HG03064 (cell line): ENCODE data around the gene RNF213.

Source experiments
- ATAC-seq: cut with Tn5 transposase; IDR thresholded peaks from one replicate; pipeline ENCODE4 v1.9.1; 2021; ENCODE audit warnings: low read depth; ENCODE audit not compliant: unreplicated experiment

RNF213 gene

DNA sequence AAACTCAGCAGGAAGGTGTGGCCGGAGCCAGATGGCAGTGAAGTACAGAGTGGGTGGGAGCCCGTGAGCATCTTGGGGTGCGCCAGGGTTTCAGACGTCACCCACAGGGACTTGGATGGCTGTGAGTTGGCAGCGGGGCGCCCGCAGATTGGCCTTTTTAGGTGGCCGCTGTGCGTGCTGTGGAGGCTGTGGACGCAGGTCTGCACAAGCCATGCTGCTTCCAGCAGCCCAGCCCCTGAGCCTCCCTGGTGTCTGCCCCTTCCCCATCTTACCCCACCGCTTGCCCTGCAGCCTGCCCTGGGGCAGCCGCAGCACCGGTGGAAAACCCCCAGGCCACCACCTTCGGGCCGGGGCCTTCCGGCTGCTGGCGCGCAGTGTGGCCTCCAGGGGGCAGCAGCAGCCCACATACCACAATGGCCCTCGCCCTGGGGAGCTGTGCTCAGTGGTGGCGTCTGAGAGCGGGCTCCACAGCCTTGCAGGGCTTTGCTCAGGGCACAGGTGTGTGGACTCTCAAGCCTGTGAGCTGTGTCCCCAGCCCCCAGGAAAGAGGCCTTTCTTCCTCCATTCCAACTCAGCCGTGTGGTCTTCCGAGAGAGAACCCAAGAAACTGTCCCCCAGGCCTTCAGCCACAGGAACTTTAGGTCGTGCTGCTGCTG lies 166.1 kb downstream of the RNF213 start:
- no peak for ATAC-seq

DNA sequence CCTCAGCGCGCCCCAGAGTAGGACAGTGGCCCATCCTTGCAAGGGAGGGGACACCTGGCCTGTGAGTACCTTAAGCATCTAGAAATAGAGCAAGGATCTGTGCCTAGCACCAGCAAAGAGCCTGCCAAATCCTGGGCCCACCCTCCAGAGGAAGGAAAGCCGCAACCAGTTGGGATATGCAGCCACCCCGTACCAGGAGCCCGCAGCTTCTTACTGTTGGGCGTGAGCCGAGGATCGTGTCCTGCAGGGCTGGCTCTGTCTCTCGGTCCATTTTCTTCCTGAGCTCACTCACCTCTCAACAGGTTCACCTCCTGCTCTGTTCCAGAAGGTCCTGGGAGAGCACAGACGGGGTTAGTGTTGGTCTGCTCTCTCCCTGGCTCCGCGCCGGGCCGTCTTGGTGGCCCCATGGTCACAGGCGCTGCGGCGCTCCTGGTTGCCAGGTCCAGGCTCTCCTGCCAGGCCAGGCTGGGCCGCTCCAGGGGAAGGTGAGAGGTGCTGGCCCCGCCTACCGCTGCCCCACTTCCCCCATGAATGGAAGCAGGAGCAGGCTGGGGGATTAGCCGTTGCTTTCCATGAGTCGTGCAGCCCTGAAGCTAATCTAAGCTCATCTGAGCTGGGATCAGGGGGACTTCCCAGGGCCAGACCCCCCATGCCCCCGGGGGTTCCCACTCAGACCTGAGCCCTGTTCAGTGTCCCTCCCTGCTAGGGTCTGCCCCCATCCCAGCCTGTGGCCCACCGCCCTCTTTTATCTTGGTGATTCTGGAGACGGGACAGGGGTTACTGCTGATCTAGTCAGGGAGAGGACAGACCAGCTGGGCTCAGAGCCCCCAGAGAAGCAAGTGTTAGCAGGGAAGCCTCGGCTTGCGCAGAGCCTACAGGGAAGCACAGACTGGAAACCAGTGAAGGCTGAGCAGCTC lies 167.0 kb downstream of the RNF213 start:
- no peak for ATAC-seq

DNA sequence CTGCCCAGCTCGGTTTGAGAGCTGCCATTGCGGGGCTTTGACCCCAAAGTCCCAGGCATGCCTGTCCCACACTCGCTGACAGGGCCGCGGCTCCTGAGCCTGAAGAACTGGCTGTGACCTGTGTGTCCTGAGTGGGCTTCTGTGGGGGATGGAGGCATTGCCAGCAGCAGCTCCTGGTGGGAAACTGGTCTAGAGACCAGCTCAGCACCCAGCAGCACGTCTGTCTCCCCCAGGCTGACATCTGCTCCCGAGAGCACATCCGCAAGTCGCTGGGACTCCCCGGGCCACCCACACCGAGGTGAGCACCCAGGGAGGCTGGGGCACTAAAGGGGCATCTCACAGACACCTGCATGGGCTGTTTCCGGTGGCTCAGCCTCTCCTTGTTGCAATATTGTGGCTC lies 167.7 kb downstream of the RNF213 start:
- no peak for ATAC-seq

DNA sequence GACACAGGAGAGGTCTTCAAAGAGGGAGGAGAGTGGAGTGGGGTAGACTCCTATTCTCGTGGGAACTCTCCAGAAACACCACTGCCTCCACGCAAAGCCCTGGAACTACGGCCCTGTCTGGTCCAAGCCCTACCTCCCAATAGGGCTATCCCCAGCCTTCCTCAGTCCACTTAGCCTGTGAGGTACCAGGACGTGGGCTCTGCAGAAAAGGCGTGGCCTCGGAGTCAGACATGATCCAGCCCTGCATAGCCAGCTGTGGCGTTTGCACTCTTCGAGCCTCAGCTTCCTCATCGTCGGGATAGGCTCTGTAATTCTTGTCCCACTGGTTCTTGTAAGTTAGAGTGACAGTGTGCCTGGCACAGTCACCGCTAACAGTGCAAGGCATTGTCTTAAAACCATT lies 168.1 kb downstream of the RNF213 start:
- ATAC-seq = no peak

DNA sequence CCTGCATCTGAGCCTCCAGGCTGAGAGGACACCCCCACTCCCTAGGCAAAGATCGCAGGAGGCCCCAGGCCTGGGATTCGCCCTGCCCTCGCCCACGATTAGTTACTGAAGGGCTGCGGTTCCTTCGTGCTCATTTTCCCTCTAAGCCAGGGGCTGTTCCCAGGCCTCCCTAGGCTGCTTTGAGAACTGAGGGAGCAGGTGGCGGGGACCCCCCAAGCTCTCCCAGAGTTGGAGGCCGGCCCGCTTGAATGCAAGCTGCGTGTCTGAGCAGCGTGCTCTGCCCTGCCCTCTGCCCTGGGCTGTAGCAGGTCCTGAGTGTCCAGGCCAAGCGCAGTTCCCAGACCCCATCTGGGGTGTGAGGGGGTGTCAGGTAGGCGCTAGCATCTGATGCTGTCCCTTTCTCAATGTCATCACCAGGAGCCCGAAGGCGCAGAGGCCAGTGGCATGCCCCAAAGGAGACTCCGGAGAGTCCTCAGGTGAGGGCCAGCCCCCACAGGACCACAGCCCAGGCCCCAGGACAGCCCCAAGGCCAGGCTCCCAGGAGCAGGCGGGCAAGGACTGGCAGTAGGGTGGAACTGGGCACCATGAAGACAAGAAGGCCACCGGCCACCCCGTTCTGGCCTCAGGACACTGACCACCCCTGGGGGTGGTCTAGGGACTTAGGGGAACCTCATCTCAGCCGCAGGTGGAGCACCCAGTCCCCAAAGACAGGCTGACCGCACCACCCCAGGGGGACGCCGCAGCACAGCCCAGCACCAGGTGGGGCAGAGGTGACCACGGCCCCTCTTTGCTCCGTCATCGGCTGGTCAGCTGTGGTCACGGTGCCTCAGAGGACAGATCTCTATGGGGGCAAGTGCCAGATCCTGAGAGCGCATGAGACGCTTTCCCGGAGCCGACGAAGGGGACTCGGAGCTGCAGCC lies 169.0 kb downstream of the RNF213 start:
- no peak for ATAC-seq

DNA sequence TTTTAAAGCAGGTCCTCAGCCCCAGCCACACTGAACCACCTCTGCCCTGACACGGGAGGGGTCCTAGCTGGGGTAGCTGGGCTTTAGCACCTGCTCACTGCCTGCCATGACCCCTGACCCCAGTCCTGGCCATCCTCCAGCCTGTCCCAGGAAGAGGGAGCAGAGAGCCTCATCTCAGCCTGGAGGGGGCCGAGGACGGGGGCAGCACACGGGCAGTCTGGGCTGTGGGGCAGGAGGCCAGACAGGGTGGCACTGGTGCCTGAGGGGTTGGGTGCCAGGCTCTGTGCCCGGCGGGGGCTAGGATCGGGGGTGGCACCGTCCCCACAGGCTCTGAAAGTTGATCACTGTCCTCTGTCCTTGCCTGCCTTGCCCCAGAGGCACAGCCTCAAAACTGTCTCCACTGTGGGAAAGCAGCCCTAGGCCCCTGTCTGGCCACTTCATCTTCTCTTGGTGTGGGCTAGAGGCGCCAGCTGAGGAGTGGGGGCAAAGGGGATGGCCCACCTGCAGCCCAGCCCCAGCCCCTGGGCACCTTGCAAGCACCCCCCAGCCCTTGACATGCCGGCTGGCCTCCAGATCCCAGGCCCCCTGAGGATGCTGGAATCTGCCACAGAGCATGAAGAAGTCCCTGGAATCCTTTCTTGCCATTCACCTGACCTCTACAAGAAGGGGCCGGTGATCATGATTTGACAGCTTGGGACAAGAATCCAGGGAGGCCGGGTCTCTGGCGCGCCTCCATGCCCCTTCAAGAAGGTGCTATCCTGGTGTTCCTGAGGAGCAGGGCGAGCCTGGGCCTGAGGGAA lies 170.0 kb downstream of the RNF213 start:
- no peak for ATAC-seq

DNA sequence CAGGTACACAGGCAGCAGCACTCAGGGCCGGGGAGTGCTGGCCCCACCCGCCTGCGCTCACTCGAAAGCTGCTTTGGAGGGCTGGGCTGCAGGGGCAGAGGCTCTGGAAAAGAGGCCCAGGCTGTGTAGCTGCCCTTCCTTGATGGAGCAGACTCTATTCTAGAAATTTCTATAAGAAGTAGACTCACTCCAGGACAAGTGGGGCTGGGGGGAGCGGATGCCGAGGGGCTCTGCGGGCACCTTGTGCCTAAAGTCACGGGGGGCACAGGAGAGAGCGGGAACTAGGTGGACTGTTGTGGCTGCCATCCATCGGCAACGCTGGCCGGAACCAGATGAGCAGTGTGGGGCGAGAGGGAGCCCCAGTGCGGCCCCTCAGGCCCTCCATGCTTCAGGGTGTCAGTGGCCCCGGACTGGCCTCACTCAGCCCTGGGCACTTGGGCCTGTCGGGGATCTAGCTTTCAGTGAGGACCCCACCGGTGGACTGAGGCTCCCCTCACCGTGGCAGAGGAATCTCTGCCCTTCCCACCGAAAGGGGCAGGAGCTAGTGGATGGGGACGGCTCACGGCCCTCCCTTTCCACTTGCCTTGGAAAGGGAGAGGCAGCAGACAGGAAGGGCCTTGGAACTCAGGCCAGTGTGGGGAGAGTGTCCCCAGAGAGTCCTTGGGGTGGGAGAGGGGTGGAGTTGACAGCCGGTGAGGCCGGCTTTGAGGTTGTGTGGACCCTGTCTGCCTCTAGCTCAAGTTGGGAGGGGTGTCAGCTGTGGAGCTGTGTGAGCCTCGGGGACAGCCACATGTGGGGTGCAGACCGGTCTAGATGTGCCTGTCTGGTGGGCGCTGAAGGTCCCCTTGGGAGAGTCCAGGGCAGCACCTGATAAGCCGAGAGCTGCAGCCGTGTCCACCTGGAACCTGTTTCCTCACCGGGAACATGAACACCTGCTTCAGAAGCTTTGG lies 170.9 kb downstream of the RNF213 start:
- no peak for ATAC-seq

DNA sequence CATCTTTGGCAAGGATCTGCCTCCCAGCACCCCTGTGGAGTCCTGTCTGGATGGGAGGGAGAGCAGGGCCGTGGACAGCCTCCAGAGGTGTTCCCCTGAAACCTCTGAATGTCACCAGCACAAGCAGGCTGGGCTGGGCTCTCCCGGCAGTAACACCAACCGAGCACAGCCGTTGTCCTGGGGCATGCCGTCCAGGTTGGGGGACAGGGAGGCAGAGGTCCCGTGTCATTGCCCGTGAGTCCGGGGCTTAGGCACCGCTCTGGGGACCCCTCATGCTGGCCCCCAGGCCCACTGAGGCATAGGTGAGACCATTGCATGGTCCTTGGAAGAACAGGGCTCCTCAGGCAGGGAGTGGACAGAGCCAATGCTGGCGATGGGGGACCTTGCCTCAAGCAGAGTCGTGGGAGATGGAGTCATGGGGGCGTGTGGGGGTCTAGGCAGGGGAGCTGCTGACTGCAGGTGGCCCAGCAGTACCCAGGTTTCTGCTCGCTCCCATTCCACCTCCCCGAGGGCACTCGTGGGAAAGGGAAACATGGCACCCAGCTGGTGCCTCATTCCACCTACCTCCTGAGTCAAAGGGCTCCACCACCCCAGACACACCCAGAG lies 171.8 kb downstream of the RNF213 start:
- no peak for ATAC-seq

DNA sequence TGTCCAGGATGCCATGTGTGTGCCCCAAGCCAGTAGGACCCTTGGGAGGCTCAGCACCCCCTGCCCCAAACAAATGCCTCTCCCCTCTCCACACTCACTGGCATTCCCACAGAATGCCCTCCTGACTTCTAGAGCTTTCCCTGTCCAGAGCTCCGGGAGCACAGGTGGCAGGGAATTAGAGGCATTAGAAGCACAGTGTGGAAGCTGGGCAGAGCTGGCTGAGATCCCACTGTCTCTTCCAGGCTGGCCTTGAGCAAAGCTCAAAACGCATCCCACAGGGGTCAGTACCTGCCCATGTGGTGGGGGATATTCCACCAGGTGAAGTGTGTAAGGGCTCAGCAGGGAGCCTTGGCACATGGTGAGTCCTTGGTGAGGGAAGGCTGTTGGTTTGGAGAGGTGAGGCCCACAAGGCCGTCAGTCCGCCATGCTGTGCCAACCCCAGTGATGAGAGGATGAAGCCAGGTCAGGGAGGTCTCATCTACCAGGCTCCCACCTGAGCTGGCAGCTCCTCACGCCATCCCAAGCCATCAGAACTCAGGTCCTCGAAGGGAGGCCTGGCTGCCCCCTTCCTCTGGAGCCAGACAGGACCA lies 172.4 kb downstream of the RNF213 start:
- ATAC-seq = no peak

DNA sequence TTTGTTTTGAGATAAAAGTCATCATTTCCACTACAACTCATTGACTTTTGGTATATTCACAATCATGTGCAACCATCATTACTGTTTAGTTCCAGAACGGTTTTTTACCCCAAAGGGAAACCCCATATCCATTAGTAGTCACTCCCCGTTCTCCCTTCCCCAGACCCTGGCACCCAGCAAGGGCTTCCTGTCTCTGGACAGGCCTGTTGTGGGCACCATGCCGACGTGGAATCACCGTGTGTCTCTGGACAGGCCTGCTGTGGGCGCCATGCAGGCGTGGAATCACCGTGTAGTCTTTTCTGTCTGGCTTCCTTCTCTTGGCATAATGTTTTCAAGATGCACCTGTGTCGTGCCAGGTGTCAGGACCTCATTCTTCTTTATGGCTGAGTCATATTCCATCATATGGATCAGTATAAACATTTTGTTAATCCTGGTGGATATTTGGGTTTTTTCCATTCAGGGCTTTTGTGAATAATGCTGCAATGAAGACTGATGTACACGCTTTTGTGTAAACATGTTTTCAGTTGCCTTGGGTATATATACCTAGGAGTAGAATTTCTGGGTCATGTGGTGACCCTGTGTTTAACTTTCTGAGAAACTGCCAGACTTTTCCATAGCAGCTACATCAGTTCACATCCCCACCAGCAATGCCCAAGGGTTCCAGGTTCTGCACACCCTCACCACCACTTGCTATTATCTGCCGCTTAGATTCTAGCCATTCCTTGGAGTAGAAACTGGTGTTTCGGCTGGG lies 173.4 kb downstream of the RNF213 start:
- no peak for ATAC-seq

DNA sequence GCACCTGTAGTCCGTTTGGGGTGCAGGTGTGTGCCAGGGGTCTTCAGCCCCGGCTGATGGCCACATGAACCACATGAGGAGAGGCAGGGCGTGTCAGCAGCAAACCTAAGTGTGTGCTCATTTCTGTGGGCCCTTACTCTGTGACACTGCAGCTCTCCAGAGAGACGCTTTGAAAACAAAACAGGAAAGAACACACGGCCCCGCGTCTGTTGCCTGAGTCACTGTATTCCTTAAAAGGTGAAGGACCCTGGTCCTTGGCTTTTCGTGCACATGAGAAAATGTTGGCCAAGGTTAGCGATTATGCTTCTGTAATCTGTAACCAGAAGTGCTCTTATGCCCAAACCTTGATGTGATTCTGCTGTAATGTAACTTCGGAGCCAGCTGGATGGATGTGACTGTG lies 176.9 kb downstream of the RNF213 start:
- ATAC-seq = no peak

DNA sequence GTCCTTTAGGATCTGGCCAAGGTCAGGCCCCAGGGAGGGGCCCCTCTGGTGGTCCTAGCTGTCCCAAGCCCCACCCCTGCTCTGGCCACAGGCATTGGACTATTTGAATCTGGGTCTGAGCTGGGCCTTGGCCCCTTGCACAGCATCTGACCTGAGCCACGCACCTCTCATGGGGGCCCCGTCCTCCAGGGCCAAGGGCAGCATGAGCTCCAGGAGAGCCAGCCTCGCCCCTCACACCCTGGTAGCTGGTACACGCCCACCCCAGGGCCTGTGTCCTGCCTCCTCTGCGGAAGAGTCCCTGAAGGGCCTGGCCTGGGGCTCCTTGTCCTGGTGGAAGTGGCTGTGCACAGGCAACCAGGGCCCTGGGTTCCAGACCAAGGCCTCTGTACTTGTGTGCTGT lies 178.2 kb downstream of the RNF213 start:
- no peak for ATAC-seq

DNA sequence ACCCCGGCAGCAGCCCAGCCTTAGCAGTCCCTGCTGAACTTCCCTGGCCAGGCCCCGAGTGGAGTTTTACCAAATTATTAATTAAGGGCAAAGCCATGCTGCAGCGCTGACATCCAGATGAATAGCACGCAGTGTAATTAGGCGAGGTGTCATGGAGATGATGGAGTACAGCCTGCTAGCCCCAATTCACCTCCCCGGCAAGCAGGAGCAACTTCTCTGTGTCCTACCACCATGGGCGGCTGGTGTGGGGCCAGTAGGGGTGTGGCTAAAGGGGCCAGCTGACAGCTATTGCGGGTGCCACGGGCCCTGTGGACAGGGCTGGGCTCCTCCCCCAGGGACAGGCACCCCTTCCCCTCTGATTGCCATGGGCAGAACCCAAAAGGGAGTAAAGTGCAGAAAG lies 178.8 kb downstream of the RNF213 start:
- no peak for ATAC-seq

DNA sequence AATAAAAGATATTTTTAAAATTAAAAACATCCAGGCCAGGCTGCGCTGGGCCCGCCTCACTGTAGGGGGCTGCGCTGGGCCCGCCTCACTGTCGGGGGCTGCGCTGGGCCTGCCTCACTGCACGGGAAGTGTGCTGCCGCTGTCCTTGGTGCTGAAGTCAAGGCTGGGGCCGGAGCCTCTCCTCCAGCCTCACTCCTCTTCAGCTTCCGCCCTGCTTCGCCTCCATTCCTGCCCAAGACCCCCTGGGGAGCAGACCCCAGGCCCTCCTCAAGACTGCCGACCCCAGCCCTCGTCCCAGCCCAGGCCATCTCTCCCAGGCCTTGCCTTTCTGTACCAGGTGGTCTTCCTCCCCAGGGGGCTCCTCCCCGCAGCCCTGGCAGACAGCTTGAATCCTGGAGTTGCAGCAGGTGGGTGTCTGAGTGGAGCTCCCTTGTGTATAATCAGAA lies 180.5 kb downstream of the RNF213 start:
- no peak for ATAC-seq

DNA sequence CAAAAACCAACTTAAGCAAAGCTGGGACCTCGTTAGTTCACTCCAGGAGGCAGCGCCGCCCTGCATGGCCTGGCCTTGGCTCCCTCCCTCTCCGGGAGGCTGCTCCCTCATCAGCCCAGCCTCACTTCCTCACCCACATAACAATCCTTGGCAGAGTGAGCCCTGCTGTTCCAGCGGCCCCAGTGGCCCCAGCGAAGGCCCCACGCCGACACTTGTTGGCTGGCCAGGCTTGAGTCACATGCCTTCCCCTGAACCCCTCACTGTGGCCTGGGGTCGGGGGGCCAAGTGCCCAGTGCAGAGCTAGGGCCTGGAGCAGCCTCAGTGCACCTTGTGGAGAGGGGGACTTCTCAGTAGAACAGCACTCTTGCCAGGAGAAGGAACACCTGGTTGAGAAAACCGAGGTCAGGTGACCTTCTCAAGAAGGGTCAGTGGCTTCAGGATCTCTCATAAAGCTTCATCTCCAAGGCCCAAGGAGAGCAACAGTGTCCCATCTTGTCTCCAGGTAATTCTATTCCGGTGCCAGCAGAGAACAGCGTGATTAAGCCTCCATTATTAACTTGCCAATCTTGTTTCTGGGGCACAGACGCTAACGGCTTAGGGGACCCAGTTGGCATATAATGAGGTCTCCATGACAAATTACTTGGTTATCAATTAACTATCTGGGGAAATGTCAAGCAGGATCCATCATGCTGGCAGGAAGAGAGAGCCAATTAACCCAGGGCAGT lies 181.1 kb downstream of the RNF213 start:
- no peak for ATAC-seq

DNA sequence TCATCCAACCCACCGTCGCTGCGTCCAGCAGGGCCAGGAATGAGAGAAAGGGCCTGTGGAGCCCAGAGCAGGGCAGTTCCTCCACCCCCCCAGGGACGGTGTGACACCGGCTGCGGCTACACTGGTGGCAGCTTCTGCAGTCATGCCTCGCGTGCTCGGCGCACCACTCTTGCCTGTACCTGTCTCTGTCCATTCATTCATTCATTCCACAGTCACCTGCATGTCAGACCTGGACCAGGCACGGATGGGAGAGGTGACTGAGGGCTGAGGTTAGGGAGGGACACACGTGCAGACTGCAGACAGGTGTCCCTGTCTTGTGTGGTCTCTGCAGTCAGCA lies 181.6 kb downstream of the RNF213 start:
- no peak for ATAC-seq

DNA sequence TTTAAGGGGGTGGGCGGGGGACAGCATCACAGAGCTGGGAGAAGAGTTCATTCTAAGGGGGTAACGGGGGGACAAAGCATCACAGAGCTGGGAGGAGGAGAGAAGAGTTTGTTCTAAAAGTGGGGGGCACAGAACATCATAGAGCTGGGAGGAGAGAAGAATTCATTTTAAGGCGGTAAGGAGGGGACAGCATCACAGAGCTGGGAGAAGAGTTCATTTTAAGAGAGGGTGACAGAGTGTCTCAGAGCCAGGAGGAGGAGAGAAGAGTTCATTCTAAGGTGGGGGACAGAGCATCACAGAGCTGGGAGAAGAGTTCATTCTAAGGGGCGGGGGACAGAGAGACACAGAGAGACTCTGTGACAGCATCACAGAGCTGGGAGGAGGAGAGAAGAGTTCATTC lies 182.1 kb downstream of the RNF213 start:
- ATAC-seq = no peak
